ENCODE data around the gene CHMP6. TPM values are rescaled to one million over a fixed set of nuclear protein-coding genes. Genes with fewer than 3 reads are reported as not detected.

The CHMP6 gene
- total RNA-seq, 1 donor = 19.4 TPM

DNA sequence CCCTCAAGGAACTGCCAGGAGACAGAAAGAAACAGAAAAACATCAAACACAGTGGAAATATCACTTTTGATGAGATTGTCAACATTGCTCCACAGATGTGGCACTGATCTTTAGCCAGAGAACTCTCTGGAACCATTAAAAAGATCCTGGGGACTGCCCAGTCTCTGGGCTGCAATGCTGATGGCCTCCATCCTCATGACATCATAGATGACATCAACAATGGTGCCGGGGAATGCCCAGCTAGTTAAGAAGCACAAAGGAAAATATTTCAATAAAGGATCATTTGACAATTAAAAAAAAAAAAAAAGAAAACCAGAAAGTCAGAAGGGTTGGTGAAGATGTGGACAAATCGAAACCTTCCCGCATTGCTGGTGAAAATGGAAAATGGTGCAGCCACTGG, 14.9 kb upstream of the CHMP6 start:
- DNase-seq (ENCODE audit: low read depth) = no peak
- no peak overlapping the region for H3K4me3 ChIP-seq (ENCODE audit: low read depth, low read length)
- TF ChIP-seq, protein P1, sequence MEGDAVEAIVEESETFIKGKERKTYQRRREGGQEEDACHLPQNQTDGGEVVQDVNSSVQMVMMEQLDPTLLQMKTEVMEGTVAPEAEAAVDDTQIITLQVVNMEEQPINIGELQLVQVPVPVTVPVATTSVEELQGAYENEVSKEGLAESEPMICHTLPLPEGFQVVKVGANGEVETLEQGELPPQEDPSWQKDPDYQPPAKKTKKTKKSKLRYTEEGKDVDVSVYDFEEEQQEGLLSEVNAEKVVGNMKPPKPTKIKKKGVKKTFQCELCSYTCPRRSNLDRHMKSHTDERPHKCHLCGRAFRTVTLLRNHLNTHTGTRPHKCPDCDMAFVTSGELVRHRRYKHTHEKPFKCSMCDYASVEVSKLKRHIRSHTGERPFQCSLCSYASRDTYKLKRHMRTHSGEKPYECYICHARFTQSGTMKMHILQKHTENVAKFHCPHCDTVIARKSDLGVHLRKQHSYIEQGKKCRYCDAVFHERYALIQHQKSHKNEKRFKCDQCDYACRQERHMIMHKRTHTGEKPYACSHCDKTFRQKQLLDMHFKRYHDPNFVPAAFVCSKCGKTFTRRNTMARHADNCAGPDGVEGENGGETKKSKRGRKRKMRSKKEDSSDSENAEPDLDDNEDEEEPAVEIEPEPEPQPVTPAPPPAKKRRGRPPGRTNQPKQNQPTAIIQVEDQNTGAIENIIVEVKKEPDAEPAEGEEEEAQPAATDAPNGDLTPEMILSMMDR (IDR thresholded peaks at IDR 0.05; ENCODE audit: insufficient read depth, low read depth, low read length) = no peak

DNA sequence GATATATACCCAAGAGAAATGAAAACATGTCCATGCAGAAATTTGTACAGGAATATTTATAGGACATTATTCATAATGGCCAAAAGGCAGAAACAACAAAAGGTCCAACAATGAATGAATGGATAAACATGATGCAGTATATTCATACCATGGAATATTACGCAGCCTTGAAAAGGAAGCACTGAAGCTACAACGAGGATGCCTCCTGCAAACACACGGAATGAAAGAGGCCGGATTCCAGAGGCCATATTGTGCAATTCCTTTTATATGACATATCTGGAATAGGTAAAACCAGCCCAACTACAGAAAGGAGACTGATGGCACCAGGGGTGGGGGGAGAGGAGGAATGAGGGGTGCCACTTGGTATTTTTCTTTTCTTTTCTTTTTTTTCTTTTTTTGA, 14.5 kb upstream of the CHMP6 start:
- H3K4me3 ChIP-seq (ENCODE audit: low read depth, low read length) = no peak overlapping the region
- no peak for DNase-seq (ENCODE audit: low read depth)
- TF ChIP-seq, protein P1 (IDR thresholded peaks at IDR 0.05; ENCODE audit: insufficient read depth, low read depth, low read length) = no peak

DNA sequence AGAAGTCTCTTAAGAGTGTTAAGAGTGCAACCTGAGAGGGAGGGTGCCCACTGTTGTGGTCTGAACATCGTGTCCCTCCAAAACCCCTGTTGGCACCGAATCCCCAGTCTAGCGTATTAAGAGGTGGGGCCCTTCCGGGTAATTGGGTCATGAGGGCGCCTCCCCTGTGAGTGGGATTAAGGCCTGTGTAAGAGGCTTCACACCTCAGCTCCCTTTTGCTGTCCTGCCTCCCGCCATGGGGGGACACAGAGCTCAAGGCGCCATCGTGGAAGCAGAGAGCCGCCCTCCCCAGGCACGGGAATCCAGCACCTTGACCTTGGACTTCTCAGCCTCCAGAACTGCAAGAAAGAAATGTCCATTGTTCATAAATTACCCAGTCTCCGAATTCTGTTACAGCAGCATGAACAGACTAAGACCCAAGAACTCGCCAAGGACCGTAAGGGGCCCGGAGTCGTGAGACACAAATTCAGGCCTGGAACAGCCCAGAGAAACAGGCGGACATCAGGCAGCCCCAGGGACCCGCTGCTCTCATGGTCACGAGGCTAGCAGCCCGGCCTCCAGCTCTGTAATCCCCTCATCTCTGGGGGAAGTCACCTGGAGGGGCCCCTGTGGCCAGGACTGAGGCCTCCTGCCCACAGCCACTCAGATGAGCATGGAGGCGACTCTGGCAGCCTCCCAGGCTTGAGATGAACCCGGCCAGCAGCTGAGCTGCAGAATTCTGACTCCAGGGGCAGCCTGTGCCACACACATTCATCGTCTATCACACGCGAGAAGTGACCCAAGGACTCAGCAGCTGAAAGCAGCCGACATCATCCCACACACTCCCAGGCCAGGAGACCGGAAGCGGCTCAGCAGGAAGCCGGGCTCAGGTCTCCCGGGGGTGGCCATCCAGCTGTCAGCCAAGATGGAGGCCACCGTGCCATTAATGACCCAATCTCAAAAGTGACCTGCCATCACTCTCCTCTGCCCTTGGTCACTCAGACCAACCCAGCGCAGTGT, 12.8 kb upstream of the CHMP6 start:
- no peak overlapping the region for H3K4me3 ChIP-seq (ENCODE audit: low read depth, low read length)
- no peak for DNase-seq (ENCODE audit: low read depth)
- TF ChIP-seq, protein P1 (IDR thresholded peaks at IDR 0.05; ENCODE audit: insufficient read depth, low read depth, low read length) = no peak

DNA sequence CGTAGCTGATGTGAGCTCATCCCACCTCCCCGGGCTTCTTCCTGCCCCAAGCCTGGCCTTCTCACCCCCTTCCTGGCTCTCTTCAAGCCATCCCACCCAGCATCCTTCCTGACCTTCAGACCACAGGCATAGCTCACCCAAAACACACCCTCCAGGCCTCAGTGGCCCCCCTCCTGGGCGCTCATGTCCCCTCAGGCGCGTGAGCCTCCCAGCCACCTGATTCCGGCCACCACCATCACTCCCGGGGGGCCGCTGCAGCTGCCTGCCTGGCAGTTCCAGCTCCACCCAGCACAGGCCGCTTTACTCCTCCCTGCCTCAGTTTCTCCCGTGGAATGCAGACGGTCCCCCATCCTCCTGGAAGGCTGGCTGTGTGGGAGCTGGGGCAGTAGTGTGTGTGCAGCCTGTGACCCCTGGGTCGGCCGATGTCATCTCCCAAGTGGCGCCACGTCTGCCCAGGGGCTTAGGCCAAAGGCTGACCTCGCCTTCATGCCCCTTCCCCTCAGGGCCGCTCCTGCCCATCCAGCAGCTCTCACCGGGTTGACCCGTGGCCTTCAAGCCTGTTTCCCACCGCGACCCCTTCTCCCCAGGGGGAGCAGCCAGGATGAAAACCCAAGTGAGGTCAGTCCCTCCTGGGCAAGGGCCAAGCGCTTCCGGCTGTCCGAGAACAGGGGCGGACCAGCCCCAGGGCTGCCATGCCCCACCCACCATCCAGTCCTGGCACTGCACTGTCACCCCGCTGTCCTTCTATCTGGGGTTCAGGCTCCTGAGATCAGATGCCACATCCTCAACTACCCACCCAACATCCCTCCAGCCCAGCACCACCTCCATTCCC, 11.9 kb upstream of the CHMP6 start:
- DNase-seq (ENCODE audit: low read depth) = no peak
- TF ChIP-seq, protein P1 (IDR thresholded peaks at IDR 0.05; ENCODE audit: insufficient read depth, low read depth, low read length) = no peak
- H3K4me3 ChIP-seq (ENCODE audit: low read depth, low read length) = no peak overlapping the region

DNA sequence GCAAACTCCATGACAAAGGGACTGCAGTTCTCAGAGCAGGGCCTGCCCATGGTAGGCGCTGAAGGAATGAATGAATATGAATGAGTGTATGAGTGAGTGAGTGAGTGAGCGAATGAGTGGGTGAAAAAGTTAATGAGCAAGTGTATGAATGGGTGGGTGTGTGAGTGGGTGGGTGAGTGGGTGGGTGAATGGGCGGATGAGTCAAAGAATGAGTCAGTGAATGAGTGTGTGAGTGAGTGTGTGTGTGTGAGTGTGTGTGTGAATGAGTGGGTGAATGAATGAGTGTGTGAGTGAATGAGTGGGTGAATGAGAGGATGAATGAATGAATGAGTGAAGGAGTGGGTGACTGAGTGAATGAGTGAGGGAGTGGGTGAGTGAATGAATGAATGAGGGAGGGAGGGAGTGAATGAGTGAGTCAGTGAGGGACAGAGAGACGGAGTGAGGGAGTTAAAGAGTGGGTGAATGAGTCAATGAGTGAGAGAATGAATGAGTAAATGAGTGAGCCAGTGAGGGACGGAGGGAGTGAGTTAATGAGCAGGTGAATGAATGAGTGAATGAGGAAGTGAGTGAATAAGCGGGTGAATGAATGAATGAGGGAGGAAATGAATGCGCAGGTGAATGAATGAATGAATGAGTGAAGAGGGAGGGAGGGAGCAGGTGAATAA, 11.1 kb upstream of the CHMP6 start:
- TF ChIP-seq, protein P1 (IDR thresholded peaks at IDR 0.05; ENCODE audit: insufficient read depth, low read depth, low read length) = no peak
- DNase-seq (ENCODE audit: low read depth) = no peak

DNA sequence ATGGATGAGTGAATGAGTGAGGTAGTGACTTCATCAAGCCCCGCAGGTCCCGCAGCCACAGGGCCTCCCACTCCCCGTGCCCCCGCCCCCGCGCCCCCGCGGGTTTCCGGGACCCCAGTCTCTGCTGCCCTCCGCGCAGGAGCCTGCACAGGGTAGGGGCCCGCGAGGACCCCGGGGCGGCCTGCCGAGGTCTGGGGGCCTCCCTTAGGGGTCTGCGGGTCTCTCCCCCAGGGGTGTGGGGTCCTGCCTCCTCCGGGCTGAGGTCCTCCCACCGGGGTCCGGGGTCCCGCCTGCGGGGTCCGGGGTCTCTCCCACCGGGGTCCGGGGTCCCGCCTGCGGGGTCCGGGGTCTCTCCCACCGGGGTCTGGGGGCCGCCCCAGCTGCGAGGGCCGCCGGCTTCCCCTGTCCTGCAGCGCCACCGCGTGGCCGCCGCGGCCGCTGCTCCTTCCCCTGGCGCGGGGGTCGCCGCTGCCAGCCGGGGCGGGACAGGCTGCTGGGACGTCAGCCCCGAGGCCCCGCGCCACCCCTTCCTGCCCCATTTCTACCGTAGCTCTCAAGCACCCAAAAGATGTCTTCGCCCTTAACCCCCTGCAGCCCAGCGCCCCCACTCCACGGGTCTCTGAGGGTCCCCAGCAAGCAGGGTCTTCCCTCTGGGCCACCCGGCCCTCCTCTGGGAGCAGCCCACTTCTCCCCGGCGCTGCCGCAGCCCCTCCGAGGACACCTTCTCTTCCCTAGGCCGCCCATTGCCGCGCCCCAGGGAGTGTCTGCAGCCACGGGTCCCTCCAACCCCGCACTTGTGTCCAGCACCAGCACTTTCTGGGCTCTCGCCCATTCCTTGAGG, 10.4 kb upstream of the CHMP6 start:
- peak overlapping the region; percentile 27 for H3K4me3 ChIP-seq (ENCODE audit: low read depth, low read length)
- DNase-seq (ENCODE audit: low read depth) = no peak
- TF ChIP-seq, protein P1 (IDR thresholded peaks at IDR 0.05; ENCODE audit: insufficient read depth, low read depth, low read length) = peak; percentile 49

More for the DNA sequence above, 11.1 kb upstream of the CHMP6 start:
- no peak overlapping the region for H3K4me3 ChIP-seq (ENCODE audit: low read depth, low read length)

Data from fibroblast of villous mesenchyme (primary cell).